Thyroid gland (tissue), 4 donors: ENCODE measurements around the gene HSP90B1. TPM values are rescaled to one million over a fixed set of nuclear protein-coding genes. Genes with fewer than 3 reads are reported as not detected.

Source experiments
- DNase-seq, 2 donors: peaks; one replicate each; pipeline ENCODE4 v3.0.0-alpha.2; 2019
- H3K27ac ChIP-seq, 3 donors: fragments of 200-600 bp; sonication (generic); 1 replicate in 2 of 3; 2 replicates in 1 of 3; pipeline ENCODE4 v1.5.1; 2016 to 2019; ENCODE audit warnings: mild to moderate bottlenecking in 1 of 3, moderate library complexity in 1 of 3
- H3K27me3 ChIP-seq: fragments of 200-600 bp; sonication (generic); one replicate; pipeline ENCODE4 v1.5.1; 2019
- H3K36me3 ChIP-seq, 2 donors: fragments of 200-600 bp; sonication (generic); one replicate each; pipeline ENCODE4 v1.5.1; 2016 to 2019
- H3K4me1 ChIP-seq, 2 donors: fragments of 200-600 bp; sonication (generic); one replicate each; pipeline ENCODE4 v1.5.1; 2017 to 2019
- H3K4me3 ChIP-seq, 3 donors: fragments of 200-600 bp; sonication (generic); replicated peaks in 1 of 3; 1 replicate in 2 of 3; 2 replicates in 1 of 3; pipeline ENCODE4 v1.5.1; 2016; ENCODE audit warnings: mild to moderate bottlenecking in 1 of 3
- H3K9me3 ChIP-seq: fragments of 200-600 bp; sonication (generic); one replicate; pipeline ENCODE4 v1.5.1; 2017
- POLR2A ChIP-seq, 2 donors: fragments of 450-650 bp; IDR thresholded peaks; one replicate each; pipeline ENCODE4 v1.6.1; 2017; ENCODE audit warnings: antibody characterized with exemption in 2 of 2, mild to moderate bottlenecking in 2 of 2, moderate library complexity in 1 of 2
- WGBS, 2 donors: methylation state at CpG; one replicate each; pipeline ENCODE4 v1.1.5; 2017; 5-methylcytosine and 5-hydroxymethylcytosine counted together
- intact Hi-C: fragments of 100-400 bp; cut with DNase I; formaldehyde crosslinking; loops from one replicate; pipeline ENCODE4 v1.15.1; 2023
- total RNA-seq, 4 donors: library from RNA; depleted of rRNA; stranded (reverse); fragments of >200 nt; gene quantifications; one replicate each; pipeline ENCODE4 v1.2.3, GENCODE V29; 2016
- TF ChIP-seq, protein P1 (sequence below), 6 experiments: fragments of 200-600 bp in 3 of 6; fragments of 450-650 bp in 3 of 6; sonication (generic) in 3 of 6; IDR thresholded peaks; one replicate each; pipeline ENCODE4 v1.5.1; 2016 to 2019; ENCODE audit warnings: antibody characterized with exemption in 6 of 6, mild to moderate bottlenecking in 2 of 6, inconsistent platforms in 1 of 6, moderate library complexity in 1 of 6

The HSP90B1 gene
- total RNA-seq, 4 donors from 2014 or later = 1,103 to 2,326 (median 1,708) TPM

DNA sequence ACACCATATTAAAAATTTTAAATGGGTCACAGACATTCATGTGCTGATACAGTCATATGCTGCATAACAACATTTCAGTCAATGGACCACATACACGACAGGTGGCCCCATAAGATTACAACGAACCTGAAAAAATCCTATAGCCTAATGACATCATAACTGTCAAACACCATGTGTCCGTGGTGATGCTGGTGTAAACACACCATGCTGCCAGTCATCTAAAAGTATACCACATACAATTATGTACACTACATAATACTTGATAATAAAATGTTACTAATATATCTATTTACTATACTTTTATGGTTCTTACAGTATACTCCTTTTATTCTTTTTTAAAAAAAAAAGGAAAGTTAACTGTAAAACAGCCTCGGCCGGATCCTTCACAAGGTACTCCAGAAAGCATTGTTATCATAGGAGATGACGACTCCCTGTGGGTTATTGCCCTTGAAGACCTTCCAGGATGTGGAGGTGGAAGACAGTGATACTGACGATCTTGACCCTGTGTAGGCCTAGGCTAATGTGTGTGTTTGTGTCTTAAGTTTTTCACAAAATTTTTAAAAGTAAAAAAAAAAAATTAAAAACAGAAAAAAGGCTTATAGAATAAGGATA, 30.5 kb downstream of the HSP90B1 start:
- WGBS, 2 donors = 50 to 57% methylated on average over 7 of the region's 7 CpGs
- Histone ChIP-seq H3K9me3 (no peaks in the 10 kb centered on the region), H3K36me3 (no peaks in the 10 kb centered on the region), H3K4me1 (peaks cover 15 to 21% of the 10 kb centered on the region in 2 donors), H3K27ac (no peak overlapping the region), H3K27me3 (no peaks in the 10 kb centered on the region), H3K4me3 (no peak overlapping the region)
- intact Hi-C loops = no loop called here
- TF ChIP-seq, protein P1, sequence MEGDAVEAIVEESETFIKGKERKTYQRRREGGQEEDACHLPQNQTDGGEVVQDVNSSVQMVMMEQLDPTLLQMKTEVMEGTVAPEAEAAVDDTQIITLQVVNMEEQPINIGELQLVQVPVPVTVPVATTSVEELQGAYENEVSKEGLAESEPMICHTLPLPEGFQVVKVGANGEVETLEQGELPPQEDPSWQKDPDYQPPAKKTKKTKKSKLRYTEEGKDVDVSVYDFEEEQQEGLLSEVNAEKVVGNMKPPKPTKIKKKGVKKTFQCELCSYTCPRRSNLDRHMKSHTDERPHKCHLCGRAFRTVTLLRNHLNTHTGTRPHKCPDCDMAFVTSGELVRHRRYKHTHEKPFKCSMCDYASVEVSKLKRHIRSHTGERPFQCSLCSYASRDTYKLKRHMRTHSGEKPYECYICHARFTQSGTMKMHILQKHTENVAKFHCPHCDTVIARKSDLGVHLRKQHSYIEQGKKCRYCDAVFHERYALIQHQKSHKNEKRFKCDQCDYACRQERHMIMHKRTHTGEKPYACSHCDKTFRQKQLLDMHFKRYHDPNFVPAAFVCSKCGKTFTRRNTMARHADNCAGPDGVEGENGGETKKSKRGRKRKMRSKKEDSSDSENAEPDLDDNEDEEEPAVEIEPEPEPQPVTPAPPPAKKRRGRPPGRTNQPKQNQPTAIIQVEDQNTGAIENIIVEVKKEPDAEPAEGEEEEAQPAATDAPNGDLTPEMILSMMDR (IDR thresholded peaks at IDR 0.05) = no peak
- TF ChIP-seq POLR2A (IDR thresholded peaks at IDR 0.05) = no peak
- DNase-seq = no peak

DNA sequence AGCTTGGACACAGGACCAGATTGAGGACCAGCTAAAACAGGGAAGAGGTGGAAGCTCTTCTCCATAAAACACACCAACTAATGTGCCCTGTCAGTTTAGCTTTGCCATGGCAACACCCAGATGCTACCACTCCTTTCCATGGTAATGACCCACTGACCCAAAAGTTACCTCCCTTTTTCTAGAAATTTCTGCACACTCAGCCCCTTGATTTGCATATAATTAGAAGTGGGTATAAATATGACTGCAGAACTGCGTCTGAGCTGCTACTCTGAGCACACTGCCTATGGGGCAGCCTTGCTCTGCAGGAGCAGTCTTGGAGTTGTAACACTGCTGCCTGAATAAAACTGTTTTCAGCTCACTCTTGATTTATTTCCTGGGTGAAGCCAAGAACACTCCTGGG, 32.3 kb downstream of the HSP90B1 start:
- Histone ChIP-seq H3K27ac (no peak overlapping the region), H3K27me3 (no peaks in the 10 kb centered on the region), H3K4me3 (no peak overlapping the region), H3K9me3 (no peaks in the 10 kb centered on the region), H3K4me1 (peaks cover 18 to 21% of the 10 kb centered on the region in 2 donors), H3K36me3 (no peaks in the 10 kb centered on the region)
- WGBS, 2 donors = 47 to 55% methylated on average over 1 of the region's 1 CpG
- no peak for DNase-seq
- TF ChIP-seq, protein P1 (IDR thresholded peaks at IDR 0.05) = no peak
- no peak for TF ChIP-seq POLR2A (IDR thresholded peaks at IDR 0.05)
- intact Hi-C loops = no loop called here

DNA sequence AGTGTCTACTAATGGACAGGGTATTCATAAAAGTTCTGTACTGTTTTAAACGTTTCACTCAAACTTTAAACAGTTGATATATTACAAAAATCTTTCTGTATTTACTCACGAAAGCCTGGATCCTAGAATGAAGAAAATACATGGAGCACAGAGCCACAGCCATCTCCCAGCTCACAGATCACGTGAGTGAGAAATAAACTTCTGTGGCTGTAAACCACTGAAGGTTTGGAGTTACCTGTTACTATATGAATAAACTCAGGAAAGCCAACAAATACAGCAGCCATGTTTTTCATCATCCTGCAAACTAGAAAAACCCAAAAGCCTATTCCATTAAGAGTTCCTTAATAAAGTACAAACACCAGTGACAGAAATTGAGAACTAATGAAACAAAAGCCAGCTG, 34.6 kb downstream of the HSP90B1 start:
- Histone ChIP-seq H3K27me3 (no peaks in the 10 kb centered on the region), H3K4me3 (peak overlapping the region in 2 of 3 donors; percentile 64 to 69), H3K9me3 (no peaks in the 10 kb centered on the region), H3K36me3 (no peaks in the 10 kb centered on the region), H3K27ac (peak overlapping the region; percentile 58 to 95 (median 88)), H3K4me1 (peaks cover 23 to 35% of the 10 kb centered on the region in 2 donors)
- TF ChIP-seq POLR2A (IDR thresholded peaks at IDR 0.05) = no peak
- TF ChIP-seq, protein P1 (IDR thresholded peaks at IDR 0.05) = no peak
- WGBS, 2 donors = 29 to 39% methylated on average over 3 of the region's 3 CpGs
- intact Hi-C loops = no loop called here
- DNase-seq = no peak

DNA sequence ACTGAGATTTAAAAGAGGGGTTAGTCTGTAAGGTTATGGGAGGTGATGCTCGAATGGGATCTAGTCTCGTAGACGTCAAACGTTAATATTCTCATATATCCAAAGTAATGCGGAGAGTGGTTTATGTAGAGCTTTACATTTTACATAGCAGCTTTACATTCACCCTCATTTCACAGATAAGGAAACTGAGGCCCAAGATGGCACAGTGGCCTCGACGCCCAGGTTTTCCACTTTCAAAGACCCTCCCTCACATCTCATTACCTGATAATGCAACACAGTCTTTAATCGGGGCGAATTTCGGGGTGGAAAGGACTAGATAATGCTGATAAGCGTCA, 35.0 kb downstream of the HSP90B1 start:
- no peaks in the 10 kb centered on the region for H3K27me3 ChIP-seq
- intact Hi-C loops = no loop called here
- peaks cover 23 to 35% of the 10 kb centered on the region in 2 donors for H3K4me1 ChIP-seq
- peak overlapping the region; percentile 58 to 95 (median 88) for H3K27ac ChIP-seq
- H3K9me3 ChIP-seq = no peaks in the 10 kb centered on the region
- peak overlapping the region; percentile 64 to 91 (median 69) for H3K4me3 ChIP-seq
- WGBS, 2 donors = 0% methylated on average over 11 of the region's 11 CpGs
- TF ChIP-seq, protein P1 (IDR thresholded peaks at IDR 0.05) = no peak
- TF ChIP-seq POLR2A (IDR thresholded peaks at IDR 0.05) = no peak
- H3K36me3 ChIP-seq = no peaks in the 10 kb centered on the region
- no peak for DNase-seq

DNA sequence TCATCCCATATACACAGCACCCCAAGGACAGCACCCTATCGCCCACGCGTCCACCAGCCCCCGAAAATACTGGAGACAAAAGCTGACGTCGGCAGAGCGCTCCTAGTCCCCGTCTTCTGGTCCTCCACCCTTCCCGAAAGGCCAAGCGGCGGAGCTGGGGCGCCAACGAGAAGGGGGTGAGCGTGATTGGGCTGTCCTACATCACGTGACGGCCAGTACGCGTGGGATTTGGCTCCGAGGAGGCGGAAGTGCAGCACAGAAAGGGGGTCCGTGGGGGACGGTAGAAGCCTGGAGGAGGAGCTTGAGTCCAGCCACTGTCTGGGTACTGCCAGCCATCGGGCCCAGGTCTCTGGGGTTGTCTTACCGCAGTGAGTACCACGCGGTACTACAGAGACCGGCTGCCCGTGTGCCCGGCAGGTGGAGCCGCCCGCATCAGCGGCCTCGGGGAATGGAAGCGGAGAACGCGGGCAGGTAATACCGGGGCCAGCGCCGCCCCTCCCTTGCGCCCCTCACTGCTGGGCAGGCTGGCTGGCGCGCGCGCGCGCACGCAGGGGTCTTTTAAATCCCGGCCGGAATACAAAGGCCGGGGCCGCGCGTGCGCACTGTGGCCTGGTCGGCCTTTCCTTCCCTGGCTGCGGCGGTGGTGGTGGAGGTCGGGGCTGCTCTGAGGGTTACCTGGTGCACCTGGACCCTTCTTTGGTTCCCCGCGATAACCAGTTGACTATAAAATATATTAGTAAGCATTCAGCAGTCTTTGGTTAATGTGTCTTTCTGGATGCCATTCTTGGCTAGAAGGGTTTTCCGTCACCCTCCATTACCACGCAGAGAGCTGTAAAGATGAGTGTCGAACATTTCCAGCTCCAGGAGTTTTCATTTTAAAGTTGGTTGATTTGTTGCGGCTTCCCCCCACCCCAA, 35.6 kb downstream of the HSP90B1 start, which contains the start of gene TDG:
TSS of gene TDG (plus strand) at position 283 of the 915 bp plus-strand sequence. CDS start at position 449, 166 bp downstream.
- Histone ChIP-seq H3K9me3 (no peaks in the 10 kb centered on the region), H3K4me3 (peak within 1 kb of the TSS; percentile 64 to 91 (median 69)), H3K27ac (peak within 1 kb of the TSS; percentile 73 to 95 (median 88)), H3K27me3 (no peaks in the 10 kb centered on the region), H3K4me1 (peaks cover 23 to 35% of the 10 kb centered on the region in 2 donors), H3K36me3 (no peaks in the 10 kb centered on the region)
- intact Hi-C loops = no loop called here
- peak in 1 of 2 donors; percentile 86 for TF ChIP-seq POLR2A (IDR thresholded peaks at IDR 0.05)
- TF ChIP-seq, protein P1 (IDR thresholded peaks at IDR 0.05) = peak in 3 of 6 experiments; percentile 8 to 24 (median 24)
- WGBS, 2 donors = 9 to 10% methylated on average over 42 to 44 of the region's 64 CpGs
- DNase-seq = peak; percentile 98
